DND-41 (cell line): ENCODE results near the gene TMPO.

Source experiments
- CTCF ChIP-seq: IDR thresholded peaks from 2 replicates; pipeline ENCODE4 v1.5.1; 2012; ENCODE audit warnings: borderline replicate concordance, low read length, moderate library complexity, mild to moderate bottlenecking; ENCODE audit not compliant: poor library complexity, severe bottlenecking; ENCODE audit errors: extremely low read depth
- EZH2 ChIP-seq: IDR thresholded peaks from 3 replicates; pipeline ENCODE4 v1.6.1; 2012; ENCODE audit warnings: borderline replicate concordance, low read depth, mild to moderate bottlenecking, moderate library complexity, low read length, inconsistent platforms; ENCODE audit not compliant: severe bottlenecking

- TF ChIP-seq CTCF (no peak), EZH2 (no peak)
Observed at GRCh38 chr12:98561846-98562245, 46.5 kb downstream of the TMPO start.
